Breast epithelium (tissue), 3 donors: ENCODE results near the gene SLC9A4.

Experiments used
- CTCF ChIP-seq, 3 donors: fragments of 450-650 bp; IDR thresholded peaks; one replicate each; pipeline ENCODE4 v1.5.1; 2016 to 2017; ENCODE audit warnings: antibody characterized with exemption in 3 of 3, mild to moderate bottlenecking in 3 of 3, moderate library complexity in 3 of 3
- POLR2A ChIP-seq: fragments of 450-650 bp; IDR thresholded peaks from one replicate; pipeline ENCODE4 v1.6.1; 2016; ENCODE audit warnings: antibody characterized with exemption, mild to moderate bottlenecking, moderate library complexity

GRCh38 chr2:102514061-102514785 is 41.2 kb downstream of the SLC9A4 start:
- TF ChIP-seq POLR2A, result no peak
- TF ChIP-seq CTCF (IDR thresholded peaks at IDR 0.05), result no peak
